OCI-M2 (cell line): ENCODE results near the gene DDR1.
"Not testable (repeated sequence)": the region's sequence is repeated elsewhere in the genome, so short reads cannot be mapped to it uniquely, and the experiment has no call there.

Source experiments
- DNase-seq: peaks from one replicate; lab custom pipeline; 2025; ENCODE audit not compliant: unreplicated experiment; lab: John Stamatoyannopoulos, UW

The DDR1 gene

DNA sequence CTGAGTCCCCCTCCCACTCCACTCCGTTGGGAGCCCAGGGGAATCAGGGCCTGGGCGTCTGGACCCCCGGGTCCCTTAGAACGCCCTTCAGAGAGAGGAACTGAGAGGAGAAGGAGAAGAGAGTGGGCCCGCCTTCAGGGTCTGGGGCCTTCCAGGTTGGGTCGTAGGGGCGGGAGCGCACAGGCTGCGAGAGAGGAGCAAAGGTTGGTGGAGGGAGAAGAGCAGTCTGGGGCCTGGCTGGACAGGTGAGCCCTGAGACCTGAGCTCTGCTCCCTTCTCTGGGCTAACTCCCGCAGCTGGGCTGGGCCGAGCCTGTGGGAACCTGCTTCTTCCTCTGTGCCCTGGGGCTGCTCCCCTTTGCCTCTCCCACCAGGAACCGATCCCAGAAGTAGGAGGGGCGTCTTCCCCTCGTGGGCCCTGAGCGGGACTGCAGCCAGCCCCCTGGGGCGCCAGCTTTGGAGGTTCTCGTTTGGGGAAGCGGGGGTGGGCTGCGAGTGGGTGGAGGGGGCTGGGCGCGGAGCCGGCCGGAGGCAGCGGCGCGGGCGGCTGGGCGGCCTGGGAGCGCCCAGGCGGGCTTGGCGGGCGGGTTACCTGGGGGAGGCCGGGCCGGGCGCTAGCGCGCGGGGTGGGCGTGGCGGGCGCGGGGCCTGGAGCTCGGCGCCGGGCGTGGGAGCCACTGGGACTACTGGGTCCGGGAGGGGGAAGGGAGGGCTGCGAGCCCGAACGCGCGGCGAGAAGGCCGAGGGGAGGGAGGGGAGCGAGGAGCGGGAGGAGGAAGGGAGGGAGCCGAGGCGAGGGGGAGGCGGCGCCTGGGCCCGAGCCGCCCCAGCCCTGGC, at the start of gene DDR1:
TSS of gene DDR1 (plus strand) at position 835 of the 836 bp plus-strand sequence. CDS start 4,211 bp downstream, outside the sequence.
- DNase-seq: no peak

DNA sequence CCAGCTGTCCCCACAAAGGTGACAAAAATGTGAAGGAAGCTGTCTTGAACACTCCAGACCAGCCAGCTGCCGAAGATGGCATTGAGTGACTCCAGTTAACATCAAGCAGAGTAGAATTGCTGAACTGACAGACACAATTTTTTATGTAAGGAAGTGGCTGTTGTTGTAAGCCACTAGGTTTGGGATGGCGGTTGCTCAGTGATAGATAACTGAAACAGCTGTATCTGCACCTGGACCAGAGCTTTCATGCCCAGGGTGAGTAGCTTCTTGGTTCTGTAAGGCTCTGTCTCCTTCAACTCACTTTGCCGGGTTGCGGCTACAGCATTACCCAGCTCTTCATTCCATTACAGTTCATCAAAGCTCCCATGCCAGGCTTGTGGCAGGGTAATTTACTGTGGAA, 49.7 kb upstream of the DDR1 start:
- no peak for DNase-seq

DNA sequence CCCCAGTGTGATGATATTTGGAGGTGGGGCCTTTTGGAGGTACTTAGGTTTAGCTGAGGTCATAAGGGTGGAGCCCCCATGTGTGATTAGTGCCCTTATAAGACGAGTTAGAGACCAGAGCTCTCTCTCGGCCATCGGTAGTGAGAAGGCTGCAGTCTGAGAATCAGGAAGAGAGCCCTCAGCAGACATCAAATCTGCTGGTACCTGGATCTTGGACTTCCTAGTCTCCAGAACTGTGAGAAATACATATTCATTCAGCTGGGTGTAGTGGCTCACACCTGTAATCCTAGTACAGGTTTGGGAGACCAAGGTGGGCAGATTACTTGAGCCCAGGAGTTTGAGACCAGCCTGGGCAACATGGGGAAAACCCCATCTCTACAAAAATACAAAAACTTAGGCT, 48.7 kb upstream of the DDR1 start:
- DNase-seq: no peak

DNA sequence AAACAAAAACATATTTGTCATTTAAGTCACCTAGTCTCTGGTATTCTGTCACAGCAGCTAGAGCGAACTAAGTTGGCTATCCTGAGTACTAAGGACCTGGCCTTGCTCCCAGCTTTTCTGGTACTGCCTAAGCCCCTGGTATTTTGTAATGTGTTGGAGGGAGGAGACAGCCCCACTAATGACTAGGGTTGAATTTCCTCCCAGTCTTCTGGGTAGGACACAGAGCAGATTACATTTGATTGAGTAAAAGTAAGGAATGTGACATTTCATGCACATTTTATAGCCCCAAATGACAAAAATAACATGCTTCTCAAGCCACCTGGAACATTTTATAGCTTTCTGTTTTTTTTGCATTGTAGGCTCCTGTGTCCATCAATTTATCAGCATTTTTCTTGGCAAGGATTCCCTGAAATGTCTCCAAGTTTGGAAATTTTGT, 47.9 kb upstream of the DDR1 start:
- DNase-seq: no peak

DNA sequence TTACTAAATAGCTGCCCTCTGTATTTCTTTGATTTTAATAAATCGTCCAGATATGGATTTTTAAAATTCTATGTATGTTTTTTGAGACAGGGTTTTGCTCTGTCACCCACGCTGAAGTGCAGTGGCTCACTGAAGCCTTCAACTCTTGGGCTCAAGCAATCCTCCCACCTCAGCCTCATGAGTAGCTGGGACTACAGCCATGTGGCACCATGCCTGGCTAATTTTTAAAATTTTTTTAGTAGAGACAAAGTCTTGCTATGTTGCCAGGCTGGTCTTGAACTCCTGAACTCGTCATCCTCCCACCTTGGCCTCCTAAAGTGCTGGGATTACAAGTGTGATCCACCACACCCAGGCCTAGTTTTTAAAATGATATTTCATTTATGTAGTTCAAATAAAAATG, 47.4 kb upstream of the DDR1 start:
- no peak for DNase-seq

DNA sequence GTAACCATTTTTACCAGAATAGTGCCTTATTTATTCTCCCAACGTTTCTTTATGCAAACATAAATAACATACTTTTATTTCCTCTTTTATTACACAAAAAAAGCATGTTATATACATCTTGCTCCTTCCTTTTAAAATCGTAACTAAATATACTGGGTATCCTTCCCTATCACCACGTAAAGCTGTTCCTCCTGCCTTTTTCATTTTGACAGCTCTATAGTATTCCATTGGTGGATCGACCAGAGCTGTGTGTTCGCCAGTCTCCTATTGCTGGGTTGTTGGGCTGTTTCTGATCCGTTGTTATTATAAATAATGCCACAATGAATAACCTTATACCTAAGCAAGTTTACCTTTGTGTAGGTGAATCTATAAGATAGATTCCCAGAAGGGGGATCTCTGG, 46.9 kb upstream of the DDR1 start:
- DNase-seq: no peak

DNA sequence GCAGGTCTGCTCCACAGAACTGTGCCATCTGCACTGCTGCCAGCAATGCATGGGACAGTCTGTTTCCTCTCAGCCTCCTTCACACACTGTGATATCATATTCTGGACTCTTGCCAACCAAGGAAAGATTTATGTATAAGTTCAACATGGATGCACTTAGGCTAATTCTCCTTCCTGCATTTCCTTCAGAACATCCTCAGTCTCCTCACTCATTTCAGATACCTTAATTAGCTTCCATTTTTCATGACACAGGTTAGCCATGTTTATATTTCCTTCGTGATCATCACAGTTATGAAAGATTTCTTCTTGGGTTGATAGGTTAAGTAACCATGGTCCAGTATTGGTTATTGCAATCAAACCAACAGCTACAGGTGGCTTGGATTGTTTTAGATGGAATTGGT, 46.4 kb upstream of the DDR1 start:
- DNase-seq: no peak

DNA sequence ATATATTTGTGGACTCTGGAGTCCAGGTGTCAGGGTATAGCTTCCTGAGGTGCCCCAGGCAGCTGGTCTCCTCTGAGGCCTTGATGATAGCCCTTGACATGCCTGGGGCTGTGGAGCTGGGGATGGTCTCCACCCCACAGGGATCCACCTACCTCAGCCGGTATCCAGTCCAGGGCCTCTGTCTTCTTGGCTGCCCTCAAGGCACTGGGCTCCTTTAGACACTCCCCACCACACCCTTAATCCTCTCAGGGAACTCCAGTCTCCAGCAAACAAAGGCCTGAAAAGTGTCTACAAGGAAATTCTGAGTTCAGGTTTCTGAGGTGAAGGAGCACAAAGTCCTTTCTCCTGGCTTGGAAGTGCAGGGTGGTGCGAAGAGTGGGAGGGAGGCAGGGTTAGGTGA, 44.6 kb upstream of the DDR1 start:
- no peak for DNase-seq

DNA sequence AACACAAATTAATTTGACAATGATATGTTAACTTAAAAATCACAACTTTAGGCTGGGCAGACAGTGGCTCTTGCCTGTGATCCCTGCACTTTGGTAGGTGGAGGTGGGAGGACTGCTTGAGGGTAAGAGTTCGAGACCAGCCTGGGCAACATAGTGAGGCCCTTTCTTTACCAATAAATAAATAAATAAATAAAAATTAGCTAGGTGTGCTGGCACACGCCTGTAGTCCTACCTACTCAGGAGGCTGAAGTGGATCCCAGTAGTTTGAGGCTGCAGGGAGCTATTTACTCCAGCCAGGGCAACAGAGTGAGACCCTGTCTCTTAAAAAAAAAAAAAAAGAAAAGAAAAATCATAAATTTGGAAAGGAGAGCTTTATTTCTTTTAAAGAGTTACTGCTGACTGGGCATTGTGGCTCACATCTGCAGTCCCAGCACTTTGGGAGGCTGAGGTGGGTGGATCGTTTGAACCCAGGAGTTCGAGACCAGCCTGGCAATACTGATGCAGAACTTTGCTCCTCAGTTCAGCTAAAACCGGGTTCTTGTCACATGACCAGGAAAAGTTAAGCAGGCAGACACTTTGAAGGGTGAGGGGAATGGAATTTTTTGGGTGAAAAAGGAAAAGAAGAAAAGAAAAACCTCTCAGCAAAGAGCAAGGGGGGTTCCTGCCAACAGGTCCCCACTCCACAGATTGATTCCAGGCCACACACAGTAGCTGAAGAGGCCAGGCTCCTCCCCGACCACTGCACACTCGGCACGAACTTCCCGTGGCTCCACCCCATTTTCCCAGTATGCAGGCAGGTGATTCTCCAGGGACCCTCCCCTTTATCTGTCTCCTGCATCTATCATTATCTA, 44.0 kb upstream of the DDR1 start:
- no peak for DNase-seq

DNA sequence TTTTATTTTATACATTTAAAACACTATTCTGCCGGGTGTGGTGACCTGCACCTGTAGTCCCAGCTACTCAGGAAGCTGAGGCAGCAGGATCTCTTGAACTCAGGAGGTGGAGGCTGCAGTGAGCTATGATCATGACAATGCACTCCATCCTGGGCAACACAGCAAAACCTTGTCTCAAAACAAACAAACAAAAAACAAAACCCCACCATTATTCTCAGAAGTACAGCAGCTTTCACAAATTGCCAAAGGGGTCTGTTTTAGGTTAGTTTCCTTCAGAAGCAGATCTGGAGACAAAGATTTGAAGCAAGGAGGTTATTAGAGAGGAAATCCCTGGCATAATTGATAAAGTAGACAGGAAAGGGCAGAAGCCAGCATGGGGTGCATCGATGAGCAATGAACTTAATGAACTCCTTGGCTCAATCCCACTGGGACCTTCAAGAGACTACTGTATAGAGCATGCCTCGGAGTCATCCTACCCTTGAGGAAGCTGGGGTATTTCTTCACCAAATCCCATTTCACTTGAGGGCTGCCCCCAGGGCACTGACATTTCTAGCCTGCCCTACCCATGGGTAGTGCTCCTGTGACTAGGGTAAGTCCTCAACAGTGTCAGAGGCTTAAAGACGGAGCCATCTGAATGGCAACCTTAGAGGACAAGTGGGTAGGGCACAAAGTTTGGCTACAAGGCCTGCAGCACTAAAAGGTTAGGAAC, 43.2 kb upstream of the DDR1 start:
- DNase-seq: no peak

DNA sequence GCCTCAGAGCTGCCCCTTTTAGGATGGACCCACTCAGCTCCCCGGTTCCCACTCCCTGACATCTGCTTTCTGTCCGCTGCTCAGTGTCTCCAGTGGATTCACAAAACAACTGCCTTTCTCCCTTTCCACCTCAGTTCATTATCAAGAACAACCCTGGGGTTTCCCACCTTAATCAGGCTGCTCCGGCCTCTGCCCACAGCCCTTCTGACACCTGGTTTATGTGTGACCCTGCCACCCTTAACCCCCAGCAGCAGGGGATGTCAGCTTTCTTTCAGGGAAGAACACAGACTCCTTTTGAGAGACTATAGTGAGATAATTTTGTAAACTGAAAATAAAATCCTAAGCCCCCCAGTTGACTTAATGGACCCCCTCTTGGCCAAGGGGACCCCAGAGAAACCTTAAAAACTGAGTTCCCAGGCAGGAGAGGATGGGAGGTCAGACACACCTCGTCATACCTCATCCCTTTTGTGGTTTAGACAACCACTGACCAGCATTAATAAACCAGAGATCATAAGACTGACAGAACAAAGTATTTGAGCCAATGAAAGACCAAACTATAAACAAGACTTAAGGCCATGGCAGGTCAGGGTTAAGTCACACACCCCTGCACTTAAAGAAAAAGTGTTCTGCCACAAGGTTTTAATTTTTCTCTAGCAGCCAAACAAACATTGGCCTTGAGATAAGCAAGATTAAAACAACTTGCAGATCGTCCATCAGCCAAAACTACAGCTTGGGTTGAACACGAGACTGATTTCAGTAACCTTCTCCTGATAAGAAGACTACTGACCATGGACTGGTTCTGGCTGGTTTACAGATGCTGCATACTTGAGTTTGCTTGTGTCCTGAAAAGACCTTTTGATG, 42.4 kb upstream of the DDR1 start:
- DNase-seq: no peak

DNA sequence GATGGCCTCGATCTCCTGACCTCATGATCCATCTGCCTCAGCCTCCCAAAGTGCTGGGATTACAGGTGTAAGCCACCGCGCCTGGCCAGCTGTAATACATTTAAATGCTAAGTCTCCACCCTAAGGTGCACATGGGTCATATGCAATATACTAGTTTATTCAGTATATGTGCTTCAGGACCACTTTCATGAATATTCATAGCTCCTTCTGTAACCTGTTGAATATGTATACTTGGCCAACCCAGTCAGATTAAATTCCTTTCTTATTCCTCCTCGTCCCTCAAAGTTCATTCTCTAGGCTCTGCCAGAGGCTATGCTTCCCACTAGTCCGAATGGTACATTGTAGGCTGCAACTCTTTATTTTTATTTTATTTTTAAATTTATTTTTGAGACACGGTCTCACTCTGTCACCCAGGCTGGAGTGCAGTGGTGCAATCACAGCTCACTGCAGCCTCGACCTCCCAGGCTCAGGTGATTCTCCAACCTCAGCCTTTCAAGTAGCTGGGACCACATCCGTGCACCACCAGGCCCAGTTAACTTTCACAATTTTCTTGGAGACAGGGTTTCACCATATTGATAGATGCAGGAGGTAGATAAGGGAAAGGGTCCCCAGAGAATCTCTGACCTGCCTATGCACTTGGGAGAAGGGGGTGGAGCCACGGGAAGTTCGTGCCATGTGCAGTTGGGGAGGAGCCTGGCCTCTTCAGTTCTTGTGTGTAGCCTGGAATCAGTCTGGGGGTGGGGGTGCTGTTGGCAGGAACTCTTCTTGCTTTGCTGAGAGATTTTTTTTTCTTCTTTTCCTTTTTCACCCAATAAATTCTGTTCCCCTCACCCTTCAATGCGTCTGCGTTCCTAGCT, 41.3 kb upstream of the DDR1 start:
- no peak for DNase-seq

DNA sequence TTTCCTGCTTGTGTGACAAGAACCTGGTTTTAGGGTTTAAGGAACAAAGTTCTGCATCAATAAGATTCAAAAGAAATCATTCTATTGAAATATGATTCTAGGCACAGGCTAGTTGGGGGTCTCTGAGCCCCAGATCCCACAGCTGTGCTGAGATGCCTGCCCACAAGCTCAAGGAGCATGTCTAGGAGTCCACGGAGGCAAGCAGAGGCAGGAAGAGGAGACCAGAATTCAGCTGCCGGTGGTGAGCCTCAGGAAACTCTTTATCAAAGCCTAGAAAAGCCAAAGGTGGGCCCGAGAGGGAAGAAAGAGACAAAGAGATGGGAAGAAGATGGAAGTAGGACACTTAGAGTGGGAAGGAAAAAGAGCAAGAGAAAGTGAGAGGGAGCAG, 40.7 kb upstream of the DDR1 start:
- DNase-seq: no peak

DNA sequence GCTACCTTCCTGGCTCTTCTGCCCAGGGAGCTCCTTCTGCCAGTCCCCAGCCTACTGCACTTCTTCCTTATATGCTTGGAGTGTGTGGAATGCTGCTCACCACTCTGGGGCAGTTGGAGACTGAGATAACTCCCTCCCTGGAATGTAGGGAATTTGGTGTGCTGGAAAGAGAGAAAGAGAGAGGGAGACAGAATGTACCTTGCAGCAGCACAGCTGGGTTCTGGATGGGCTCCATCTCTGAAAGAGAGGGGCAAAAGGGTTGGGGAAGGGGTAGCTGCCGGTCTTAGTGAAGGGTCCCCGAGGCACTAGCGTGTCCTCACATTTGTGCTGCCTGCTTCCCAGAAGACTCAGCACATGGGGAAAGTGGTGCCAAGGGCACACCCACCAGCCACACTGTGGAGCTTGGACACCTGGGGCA, 40.2 kb upstream of the DDR1 start:
- DNase-seq: no peak

DNA sequence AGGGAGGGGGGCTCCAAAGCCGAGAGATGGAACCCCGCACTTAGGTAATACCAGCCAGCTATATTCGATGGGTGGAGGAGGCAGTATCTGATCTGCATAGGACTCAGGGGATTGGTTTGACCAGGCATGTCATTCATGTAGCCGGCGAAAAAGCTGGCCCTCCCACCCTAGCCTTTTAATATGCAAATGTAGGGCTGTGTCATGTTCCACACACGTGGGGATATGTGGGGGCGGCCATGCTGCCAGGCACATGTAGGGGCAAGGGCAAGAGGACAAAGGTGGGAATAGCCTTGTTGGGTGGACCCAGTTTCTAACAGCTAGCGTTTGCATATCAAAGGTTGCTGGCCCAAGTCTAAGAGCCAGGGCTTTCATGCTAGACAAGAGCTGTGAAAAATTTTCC, 39.1 kb upstream of the DDR1 start:
- no peak for DNase-seq

DNA sequence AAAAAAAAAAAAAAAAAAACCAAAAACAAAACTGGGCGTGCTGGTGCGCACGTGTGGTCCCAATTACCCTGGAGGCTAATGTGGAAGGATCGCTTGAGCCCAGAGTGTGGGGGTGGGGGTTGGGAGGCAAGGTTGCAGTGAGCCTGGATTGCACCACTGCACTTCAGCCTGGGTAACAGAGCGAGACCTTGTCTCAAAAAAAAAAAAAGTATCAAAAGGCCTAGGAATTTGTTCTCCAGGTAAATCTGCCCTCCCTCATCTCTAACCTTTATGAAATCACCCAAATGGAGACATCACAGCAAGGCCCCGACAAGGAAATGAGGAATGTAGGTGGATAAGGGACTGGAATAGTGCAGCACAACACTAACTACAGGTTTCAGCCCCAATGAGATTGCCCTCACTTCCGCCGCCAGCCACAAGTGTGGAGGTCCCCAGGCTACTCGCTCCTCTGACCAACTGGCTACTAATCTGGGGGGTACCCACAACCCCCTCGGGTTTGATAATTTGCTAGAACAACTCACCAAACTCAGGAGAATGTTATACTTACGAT, 36.8 kb upstream of the DDR1 start:
- no peak for DNase-seq

DNA sequence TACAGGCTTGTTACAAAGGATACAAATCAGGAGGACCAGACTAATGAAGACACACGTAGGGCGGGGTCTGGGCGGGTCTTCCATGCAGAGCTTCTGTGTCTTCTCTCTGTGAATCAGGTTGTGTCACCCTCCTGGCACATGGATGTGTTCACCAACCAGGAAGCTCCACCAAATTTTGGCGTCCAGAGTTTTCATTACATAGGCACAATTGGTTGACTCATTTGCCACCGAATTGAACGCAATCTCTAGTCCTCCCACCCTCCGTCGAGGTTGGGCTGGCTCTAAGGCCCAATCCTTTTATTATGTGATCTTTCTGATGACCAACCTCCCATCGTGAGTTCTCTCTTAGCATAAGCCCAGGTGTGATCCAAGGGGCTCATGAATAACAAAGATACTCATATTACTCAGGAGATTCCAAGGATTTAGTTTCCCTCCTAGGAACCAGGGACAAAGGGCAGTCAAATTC, 36.3 kb upstream of the DDR1 start:
- DNase-seq: no peak

DNA sequence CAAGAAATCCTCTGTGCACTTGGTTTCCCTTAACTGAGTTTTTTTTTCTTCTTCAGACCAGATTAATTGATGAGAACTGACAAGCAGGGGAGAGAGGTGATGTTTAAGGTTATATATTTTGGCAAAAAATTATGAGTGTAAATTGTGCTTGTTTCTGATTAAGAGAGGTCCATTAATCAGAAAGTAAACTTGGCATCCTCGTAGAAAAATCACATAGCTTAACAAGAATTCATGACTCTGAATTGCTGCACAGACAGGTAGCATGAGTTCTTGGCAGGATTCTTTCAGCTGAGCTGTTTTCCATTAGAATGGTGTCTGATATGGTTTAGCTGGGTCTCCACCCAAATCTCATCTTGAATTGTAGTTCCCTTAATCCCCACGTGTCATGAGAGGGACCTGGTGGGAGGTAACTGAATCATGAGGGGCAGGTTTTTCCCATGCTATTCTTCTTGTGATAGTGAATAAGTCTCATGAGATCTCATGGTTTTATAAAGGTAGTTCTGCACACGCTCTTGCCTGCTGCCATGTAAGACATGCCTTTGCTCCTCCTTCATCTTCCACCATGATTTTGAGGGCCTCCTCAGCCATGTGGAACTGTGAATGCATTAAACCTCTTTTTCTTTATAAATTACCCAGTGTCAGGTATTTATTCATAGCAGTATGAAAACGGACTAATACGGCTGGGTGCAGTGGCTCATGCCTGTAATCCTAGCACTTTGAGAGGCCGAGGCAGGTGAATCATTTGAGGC, 34.2 kb upstream of the DDR1 start:
- DNase-seq: no peak

DNA sequence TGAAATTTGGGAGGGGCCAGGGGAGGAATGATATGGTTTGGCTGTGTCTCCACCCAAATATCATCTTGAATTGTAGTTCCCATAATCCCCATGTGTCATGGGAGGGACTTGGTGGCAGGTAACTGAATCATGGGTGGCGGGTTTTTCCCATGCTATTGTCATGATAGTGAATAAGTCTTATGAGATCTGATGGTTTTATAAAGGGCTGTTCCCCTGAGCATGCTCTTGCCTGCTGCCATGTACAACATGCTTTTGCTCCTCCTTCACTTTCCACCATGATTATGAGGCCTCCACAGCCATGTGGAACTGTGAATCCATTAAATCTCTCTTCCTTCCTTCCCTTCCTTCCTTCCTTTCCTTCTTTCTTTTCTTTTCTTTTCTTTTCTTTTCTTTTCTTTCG, 31.9 kb upstream of the DDR1 start:
- DNase-seq: not testable (repeated sequence)
